ENCODE data around the gene MCM9. TPM values are rescaled to one million over a fixed set of nuclear protein-coding genes. Genes with fewer than 3 reads are reported as not detected.

Gene MCM9
- polyA plus RNA-seq, 2 of the 4 experiments (the other 2 are of a cell fraction): 5.1 to 5.4 TPM

- ChIA-PET POLR2A (no interaction called here), CTCF (no interaction called here)
- Histone ChIP-seq H3K9me3 (no peaks in the 10 kb centered on the region), H3K27ac (no peak overlapping the region), H3K4me1 (no peaks in the 10 kb centered on the region), H3K4me2 (no peak overlapping the region), H3K4me3 (no peak overlapping the region)
- 82% methylated on average over 4 of the region's 4 CpGs for WGBS (ENCODE audit: missing lambda C conversion rate)
- DNase-seq (ENCODE audit: low read depth in 1 of 2, low spot score in 1 of 2): no peak
- FAIRE-seq: no peak
- ATAC-seq: no peak
- TF ChIP-seq TFCP2L1 (CRISPR knock-in tag; IDR thresholded peaks at IDR 0.05) (no peak), BHLHE40 (IDR thresholded peaks at IDR 0.05; ENCODE audit: low read depth, low read length) (no peak), RARB (CRISPR knock-in tag; IDR thresholded peaks at IDR 0.05) (no peak), PHF8 (IDR thresholded peaks at IDR 0.05; ENCODE audit: borderline replicate concordance, low read depth) (no peak), MYC (IDR thresholded peaks at IDR 0.05; ENCODE audit: borderline replicate concordance, low read length) (no peak), KDM1A (IDR thresholded peaks at IDR 0.05; ENCODE audit: low read depth) (no peak), E2F6 (IDR thresholded peaks at IDR 0.05; ENCODE audit: borderline replicate concordance, low read depth) (no peak), NR3C1 (IDR thresholded peaks at IDR 0.05) (no peak), ZC3H11A (IDR thresholded peaks at IDR 0.05) (no peak), BCL3 (IDR thresholded peaks at IDR 0.05) (no peak), ZFP36 (IDR thresholded peaks at IDR 0.05; ENCODE audit: borderline replicate concordance, partially characterized antibody) (no peak), FOSB (CRISPR knock-in tag; IDR thresholded peaks at IDR 0.05) (no peak), POLR2AphosphoS2 (conservative IDR thresholded peaks at IDR 0.05; ENCODE audit: low read length) (no peak), CBX2 (IDR thresholded peaks at IDR 0.05; ENCODE audit: borderline replicate concordance, low read depth) (no peak), TP53 (CRISPR knock-in tag; IDR thresholded peaks at IDR 0.05) (no peak), JUNB (IDR thresholded peaks at IDR 0.05) (no peak), NPAS2 (CRISPR knock-in tag; IDR thresholded peaks at IDR 0.05; ENCODE audit: borderline replicate concordance) (no peak), EHMT2 (IDR thresholded peaks at IDR 0.05; ENCODE audit: low read depth) (no peak), SREBF2 (IDR thresholded peaks at IDR 0.05) (no peak)
- TF ChIP-seq, protein P1, sequence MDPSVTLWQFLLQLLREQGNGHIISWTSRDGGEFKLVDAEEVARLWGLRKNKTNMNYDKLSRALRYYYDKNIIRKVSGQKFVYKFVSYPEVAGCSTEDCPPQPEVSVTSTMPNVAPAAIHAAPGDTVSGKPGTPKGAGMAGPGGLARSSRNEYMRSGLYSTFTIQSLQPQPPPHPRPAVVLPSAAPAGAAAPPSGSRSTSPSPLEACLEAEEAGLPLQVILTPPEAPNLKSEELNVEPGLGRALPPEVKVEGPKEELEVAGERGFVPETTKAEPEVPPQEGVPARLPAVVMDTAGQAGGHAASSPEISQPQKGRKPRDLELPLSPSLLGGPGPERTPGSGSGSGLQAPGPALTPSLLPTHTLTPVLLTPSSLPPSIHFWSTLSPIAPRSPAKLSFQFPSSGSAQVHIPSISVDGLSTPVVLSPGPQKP (IDR thresholded peaks at IDR 0.05; ENCODE audit: low read depth, low read length): no peak
Observed at GRCh38 chr6:118862443-118862842, 72.5 kb downstream of the MCM9 start.

DNA sequence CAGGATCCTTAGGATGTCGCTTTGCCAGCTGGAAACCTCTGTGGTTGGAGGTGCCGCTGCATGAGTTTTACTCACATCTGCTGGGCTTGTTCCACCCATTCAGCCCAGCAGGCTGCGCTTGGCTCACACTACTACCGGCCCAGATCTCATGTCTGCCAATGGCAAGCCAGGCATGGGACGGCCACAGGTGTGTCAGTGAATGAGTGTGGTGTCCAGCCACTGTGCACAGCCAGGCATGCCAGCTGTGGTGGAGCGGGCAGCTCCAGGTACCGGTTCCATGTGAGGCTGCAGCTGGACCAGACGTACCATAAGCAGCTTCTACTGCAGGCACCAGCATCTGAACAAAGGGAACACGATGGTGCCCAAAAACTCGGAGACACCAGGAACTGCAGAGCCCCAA is 74.1 kb downstream of the MCM9 start:
- TF ChIP-seq, protein P2, sequence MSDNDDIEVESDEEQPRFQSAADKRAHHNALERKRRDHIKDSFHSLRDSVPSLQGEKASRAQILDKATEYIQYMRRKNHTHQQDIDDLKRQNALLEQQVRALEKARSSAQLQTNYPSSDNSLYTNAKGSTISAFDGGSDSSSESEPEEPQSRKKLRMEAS (IDR thresholded peaks at IDR 0.05): no peak
- TF ChIP-seq ZFP36 (IDR thresholded peaks at IDR 0.05; ENCODE audit: borderline replicate concordance, partially characterized antibody) (no peak), KDM5A (IDR thresholded peaks at IDR 0.05) (no peak)
- Histone ChIP-seq H3K4me1 (no peaks in the 10 kb centered on the region), H3K4me2 (no peak overlapping the region), H3K27ac (no peak overlapping the region), H3K4me3 (no peak overlapping the region), H3K9me3 (no peaks in the 10 kb centered on the region)
- CTCF ChIA-PET: no interaction called here
- ATAC-seq (no peak), DNase-seq (ENCODE audit: low read depth in 1 of 2, low spot score in 1 of 2) (no peak), FAIRE-seq (no peak)
- WGBS (ENCODE audit: missing lambda C conversion rate): 87% methylated on average over 8 of the region's 10 CpGs
- POLR2A ChIA-PET: no interaction called here

DNA sequence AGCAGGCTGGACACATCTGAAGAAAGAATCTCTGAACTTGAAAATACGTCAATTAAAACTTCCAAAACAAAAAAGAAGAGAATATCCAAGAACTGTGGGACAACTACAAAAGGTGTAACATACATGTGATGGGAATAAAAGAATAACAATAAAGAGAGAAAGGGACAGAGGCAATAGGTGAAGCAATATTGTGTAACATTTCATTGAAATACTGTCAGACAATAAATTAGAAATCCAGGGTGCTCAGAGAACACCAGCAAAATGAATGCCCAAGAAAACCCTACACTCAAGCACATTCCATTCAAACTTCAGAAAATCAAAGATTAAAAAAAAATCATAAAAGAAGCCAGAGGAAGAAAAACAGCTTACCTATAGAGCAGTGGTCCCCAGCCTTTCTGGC is 74.6 kb downstream of the MCM9 start:
- ChIA-PET CTCF (no interaction called here), POLR2A (no interaction called here)
- ATAC-seq (no peak), FAIRE-seq (no peak), DNase-seq (ENCODE audit: low read depth in 1 of 2, low spot score in 1 of 2) (no peak)
- WGBS (ENCODE audit: missing lambda C conversion rate): 80% methylated on average over 1 of the region's 1 CpG
- H3K4me3 ChIP-seq: no peak overlapping the region
- H3K9me3 ChIP-seq: no peaks in the 10 kb centered on the region
- no peak overlapping the region for H3K27ac ChIP-seq
- TF ChIP-seq BCL3 (IDR thresholded peaks at IDR 0.05) (no peak), ZC3H11A (IDR thresholded peaks at IDR 0.05) (no peak), PBX3 (IDR thresholded peaks at IDR 0.05) (no peak), NR3C1 (IDR thresholded peaks at IDR 0.05) (no peak), RARB (CRISPR knock-in tag; IDR thresholded peaks at IDR 0.05) (no peak), JUN (IDR thresholded peaks at IDR 0.05) (no peak), NPAS2 (CRISPR knock-in tag; IDR thresholded peaks at IDR 0.05; ENCODE audit: borderline replicate concordance) (no peak), BHLHE40 (IDR thresholded peaks at IDR 0.05; ENCODE audit: low read depth, low read length) (no peak)
- no peaks in the 10 kb centered on the region for H3K4me1 ChIP-seq
- H3K4me2 ChIP-seq: no peak overlapping the region

Measured in A549 (cell line).